CD4-positive, alpha-beta T cell treated with Interleukin-15 for 4 hours (primary cell): Measurements from ENCODE around the gene ADCYAP1R1.

Source experiments
- DNase-seq: peaks from one replicate; pipeline ENCODE4 v3.0.0-alpha.2; 2020; ENCODE audit warnings: low spot score

ADCYAP1R1 gene

DNA sequence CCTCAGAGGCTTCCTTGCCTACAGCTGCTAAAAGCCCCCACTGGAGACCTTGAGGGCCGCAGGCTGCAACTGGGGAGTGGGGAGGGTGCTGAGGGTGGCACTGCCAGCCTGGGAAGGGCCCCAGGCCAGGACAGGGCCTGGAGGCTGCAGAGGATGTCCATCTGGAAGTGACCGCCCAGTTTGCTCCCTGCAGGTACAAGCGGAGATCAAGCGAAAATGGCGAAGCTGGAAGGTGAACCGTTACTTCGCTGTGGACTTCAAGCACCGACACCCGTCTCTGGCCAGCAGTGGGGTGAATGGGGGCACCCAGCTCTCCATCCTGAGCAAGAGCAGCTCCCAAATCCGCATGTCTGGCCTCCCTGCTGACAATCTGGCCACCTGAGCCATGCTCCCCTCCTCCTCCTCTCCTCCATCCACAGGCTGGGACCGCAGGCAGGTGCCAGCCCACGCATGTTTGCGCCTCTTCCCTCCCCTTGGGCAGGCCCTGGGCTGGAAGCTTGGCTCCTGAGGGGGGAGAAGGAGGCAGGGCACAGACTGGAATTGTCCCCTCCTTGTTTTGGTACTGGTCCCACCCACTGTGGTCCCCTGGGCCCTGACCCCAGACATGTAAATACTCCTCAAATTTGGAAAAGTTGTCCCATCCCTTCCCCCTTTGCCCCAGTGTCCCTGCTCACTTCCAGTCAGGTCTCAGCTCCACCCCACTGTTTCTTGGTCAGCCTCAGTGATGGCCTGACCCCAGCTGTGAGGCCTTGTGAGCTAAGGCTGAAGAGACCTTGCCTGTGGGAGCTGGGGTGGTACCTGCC is 54.4 kb downstream of the ADCYAP1R1 start:
- no peak for DNase-seq

DNA sequence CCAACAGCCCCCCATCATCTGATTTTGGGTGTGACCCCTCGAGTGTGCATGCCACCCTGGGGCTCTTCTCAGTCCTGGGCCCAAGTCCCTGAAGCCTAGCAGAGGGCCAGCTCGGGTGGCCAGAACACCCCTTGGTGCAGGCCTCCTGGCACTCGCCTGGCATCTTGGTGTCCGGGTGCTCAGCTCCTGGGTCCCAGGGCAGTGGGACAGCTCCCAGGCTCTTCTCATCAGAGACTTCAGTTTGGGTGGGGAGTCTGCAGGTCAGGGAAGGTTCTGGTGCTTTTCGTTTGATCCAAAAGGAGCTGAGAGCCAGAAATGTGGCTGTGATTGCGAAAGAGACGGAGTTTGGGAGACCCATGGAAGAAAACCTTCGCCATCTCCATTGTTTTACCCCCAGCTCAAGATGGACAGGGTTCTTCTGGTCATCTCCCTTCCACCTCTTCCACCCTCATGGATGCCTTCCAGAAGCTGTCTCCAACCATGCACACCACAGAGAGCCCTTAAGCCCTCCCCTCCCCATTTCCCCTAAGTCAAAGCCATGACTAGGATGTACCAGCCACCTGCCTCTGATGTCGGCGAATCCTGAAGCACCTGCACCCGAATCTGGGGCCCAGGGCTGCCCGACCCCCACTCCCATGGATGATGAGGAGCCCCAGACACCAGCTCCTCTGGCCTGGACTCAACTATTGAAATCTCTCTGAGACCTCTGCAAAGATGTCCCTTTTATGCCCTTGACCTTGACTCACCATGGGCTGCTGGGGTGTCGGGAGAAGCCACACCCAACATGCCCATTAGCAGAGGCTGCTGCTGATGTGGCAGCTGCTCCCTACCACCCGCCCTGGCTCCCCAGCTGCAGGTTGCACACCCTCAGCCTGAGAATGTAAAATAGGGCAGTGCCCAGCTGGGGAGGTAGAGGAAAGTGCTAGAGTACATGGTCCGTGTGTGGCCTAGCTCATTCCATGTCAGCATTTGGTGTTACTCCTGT is 55.3 kb downstream of the ADCYAP1R1 start:
- no peak for DNase-seq

- no peak for DNase-seq
These were observed 56.1 kb downstream of the ADCYAP1R1 start for GRCh38 chr7:31108097-31108657.

- no peak for DNase-seq
These were observed 57.6 kb downstream of the ADCYAP1R1 start for GRCh38 chr7:31109751-31110150.

GRCh38 chr7:31110331-31111108 is 58.4 kb downstream of the ADCYAP1R1 start:
- no peak for DNase-seq

- DNase-seq: no peak
These were observed 59.0 kb downstream of the ADCYAP1R1 start for GRCh38 chr7:31111109-31111451.

DNA sequence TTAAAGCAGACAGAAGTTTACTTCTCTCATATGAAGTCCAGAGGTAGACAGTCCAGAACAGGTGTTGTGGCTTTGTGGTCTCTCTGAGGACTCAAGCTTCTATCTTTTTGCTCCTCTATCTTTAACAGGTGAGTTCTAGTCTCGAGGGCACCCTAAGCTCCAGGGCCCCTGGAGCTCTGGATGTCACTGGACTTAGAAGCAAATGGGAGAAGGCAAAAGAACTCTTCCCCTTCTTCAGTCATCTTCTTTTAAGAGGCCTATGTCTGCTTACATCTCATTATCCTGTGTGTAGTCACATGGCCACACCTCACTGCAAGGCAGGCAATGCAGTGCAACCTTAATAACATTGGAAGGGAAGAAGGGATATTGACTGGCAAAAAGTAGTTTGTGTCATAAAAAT is 61.6 kb downstream of the ADCYAP1R1 start:
- no peak for DNase-seq

DNA sequence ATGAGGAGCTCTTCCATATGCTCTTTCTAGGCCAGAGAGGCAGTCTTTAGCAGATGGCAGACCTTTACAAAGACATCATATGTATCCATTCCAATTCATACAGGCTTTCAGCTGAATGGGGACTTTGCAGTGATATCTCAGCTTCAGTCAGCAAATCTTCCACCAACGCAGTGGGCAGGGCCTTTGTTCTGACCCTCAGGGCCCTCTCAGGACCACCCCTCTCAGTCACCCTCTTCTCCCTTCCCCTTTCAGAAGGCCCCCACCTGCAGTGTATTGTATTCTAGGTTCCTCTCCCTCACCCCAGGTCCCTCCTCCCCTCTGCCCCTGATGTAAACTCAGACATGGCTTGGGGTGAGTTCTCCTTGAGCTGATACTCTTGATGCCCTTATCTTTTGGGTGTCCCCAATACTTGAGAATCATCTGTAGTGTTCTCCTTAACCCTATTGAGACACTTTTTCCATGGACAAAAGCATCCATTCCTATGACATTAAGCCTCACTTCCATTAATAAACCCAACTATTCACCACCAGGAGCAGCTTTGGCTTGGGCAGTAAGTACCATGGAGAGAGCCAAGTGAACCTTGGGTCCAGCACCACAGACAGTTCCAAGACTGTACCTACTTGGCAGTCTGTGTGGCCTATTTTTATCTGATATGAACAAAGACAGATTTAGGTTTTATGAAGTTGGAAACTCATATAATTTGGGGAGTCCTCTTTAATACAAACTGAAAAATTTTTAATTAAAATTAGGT is 62.7 kb downstream of the ADCYAP1R1 start:
- no peak for DNase-seq

DNA sequence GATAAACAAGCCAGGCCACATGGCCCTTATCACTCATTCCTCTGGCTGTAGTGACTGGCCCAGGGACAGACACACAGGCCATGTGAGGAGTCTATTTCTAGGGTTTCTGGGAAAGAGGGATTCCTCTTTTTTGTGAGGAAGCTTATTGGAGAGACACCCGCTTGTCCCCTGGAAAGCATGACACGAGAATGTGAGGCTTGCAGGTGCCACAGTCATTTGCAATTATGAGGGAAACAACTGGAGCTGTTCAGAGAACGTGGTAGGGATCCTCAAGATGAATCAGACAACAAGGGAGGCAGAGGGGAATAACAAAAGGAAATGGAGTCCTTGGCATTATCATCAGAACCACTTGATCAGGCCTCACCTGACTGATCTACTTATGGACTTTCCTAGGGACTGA is 64.5 kb downstream of the ADCYAP1R1 start:
- DNase-seq: no peak

DNA sequence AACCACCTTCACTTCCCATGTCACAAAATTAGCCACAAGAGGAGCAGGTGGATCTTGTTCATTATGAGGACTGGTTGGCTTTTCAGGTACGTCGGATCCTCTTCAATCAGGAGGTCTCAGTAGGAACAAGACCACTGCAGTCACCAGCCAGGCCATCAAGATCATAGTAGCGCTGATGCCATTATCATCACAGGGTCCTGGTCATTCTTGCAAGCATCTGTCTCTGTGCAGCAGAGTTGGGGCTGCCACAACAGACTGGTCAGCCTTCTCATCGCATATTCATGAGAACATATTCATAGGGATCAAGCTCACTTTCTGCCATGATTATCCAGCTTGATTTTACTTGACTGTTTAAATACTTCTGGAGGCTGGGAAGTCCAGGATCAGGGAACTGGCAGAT is 67.1 kb downstream of the ADCYAP1R1 start:
- no peak for DNase-seq

DNA sequence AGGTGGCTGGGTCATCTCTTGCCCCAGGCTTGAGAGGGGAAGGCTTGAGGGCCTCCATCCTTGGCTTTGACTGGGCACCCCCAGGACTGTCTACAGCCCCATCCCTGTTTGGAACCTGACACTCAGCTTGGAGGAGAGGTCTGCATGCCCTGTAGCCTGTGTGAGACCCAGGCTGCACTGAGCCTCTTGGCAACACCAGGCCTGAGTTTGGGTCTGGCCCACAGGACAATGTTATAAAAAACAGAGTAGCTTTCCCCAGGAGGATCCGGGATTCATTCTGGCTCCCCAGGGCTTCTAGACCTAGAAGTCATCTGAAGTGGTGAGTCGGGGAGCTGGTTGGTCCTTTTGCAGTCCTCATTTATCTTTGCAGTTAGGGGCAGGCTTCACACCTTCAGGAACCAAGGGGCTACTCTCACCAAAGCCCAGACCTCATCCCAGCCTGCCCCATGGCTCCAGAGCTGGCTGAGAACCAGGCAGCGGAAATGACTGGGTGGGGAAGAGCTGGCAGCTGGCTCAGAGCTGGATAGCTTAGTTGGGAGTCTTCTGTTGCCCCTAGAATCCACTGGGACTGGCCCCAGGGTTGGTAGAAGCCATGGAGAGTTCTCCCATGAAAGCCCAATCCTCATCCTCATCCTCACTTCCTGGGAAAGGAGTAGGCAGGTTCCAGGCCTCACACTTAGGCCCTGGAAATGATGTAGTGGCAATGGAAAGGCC is 68.8 kb downstream of the ADCYAP1R1 start:
- no peak for DNase-seq

DNA sequence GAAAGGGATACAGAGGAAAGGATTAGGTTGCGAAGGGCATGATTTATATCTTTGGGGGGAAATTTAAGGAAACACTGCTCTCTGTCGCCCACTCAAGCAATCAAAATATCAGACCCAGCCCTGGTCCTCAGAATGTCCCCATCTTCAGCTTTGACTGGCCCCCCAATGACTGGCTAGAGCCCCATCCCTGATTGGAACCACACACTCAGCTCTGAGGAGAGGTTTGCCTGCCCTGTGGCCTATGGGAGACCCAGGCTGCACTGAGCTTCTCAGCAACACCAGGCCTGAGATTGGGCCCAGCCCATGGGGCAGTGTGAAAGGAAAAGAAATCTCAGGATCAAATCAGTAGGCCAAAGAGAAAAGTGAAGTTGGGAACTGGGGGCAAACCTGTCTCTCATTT is 69.5 kb downstream of the ADCYAP1R1 start:
- no peak for DNase-seq

- DNase-seq: peak; percentile 6
These were observed 70.5 kb downstream of the ADCYAP1R1 start for GRCh38 chr7:31122649-31123058.

GRCh38 chr7:31123321-31123720 is 71.2 kb downstream of the ADCYAP1R1 start:
- no peak for DNase-seq

GRCh38 chr7:31123726-31124125 is 71.6 kb downstream of the ADCYAP1R1 start:
- DNase-seq: no peak

- DNase-seq: no peak
These were observed 73.1 kb downstream of the ADCYAP1R1 start for GRCh38 chr7:31125171-31125570.

DNA sequence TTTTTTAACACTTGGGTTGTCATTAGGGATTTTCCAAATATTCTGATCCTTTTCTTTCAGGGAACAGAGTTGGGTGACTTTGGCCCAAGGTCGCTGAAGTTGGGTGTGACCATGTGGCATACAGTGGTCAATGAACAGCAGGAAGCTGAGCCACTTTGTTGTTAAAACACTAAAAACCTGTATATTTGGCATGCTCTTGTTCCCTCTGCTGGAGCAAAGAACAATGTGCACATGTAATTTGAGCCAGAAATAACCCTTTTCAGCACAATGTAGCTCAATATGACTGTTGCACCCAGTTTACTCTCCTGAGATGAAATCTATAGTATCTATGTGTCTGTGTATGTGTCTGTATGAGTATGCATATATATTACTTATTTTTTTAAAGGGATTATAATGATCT is 74.9 kb downstream of the ADCYAP1R1 start:
- no peak for DNase-seq

GRCh38 chr7:31129067-31129466 is 77.0 kb downstream of the ADCYAP1R1 start:
- DNase-seq: no peak

GRCh38 chr7:31133497-31133896 is 81.4 kb downstream of the ADCYAP1R1 start:
- no peak for DNase-seq
